ENCODE measurements around the gene ALG3. TPM values are rescaled to one million over a fixed set of nuclear protein-coding genes. Genes with fewer than 3 reads are reported as not detected.
A peak's percentile ranks its signal among the peaks of the same experiment; 100 is the strongest.

The ALG3 gene
- total and polyA plus RNA-seq, 4 donors, result 9.1 to 29.4 (median 19.3) TPM

GRCh38 chr3:184249412-184250166 lies 827 bp upstream of the ALG3 start, which contains the start of gene EEF1AKMT4:
Gene EEF1AKMT4 (plus strand): TSS chr3:184249672. CDS start chr3:184249695, 23 bp downstream.
- under 1% methylated on average over 54 of the region's 54 CpGs for WGBS (ENCODE audit: insufficient coverage)

GRCh38 chr3:184242297-184242685 lies 6.5 kb downstream of the ALG3 start:
- H3K4me1 ChIP-seq (ENCODE audit: control insufficient read depth, insufficient read depth, low read length), result peaks cover 6% of the 10 kb centered on the region
- H3K9me3 ChIP-seq (ENCODE audit: control insufficient read depth, insufficient read depth, low read length), result no peaks in the 10 kb centered on the region
- no peaks in the 10 kb centered on the region for H3K27me3 ChIP-seq (ENCODE audit: control insufficient read depth, insufficient read depth, low read length)
- peaks cover 56% of the 10 kb centered on the region for H3K36me3 ChIP-seq (ENCODE audit: control insufficient read depth, insufficient read depth, low read length)
- no peak overlapping the region for H3K27ac ChIP-seq (ENCODE audit: low read depth, low read length)
- no peak for DNase-seq (ENCODE audit: low read depth in 4 of 6, low spot score in 6 of 6)
- H3K4me3 ChIP-seq (ENCODE audit: low read depth, low read length), result no peak overlapping the region
- WGBS (ENCODE audit: insufficient coverage), result 94% methylated on average over 5 of the region's 5 CpGs

More at GRCh38 chr3:184249412-184250166, 827 bp upstream of the ALG3 start, which contains the start of gene EEF1AKMT4:
- no peaks in the 10 kb centered on the region for H3K27me3 ChIP-seq (ENCODE audit: control insufficient read depth, insufficient read depth, low read length)
- H3K9me3 ChIP-seq (ENCODE audit: control insufficient read depth, insufficient read depth, low read length), result no peaks in the 10 kb centered on the region
- peak within 1 kb of the TSS; percentile 91 for H3K4me3 ChIP-seq (ENCODE audit: low read depth, low read length)
- peak within 1 kb of the TSS; percentile 67 for H3K27ac ChIP-seq (ENCODE audit: low read depth, low read length)
- H3K36me3 ChIP-seq (ENCODE audit: control insufficient read depth, insufficient read depth, low read length), result peaks cover 9% of the 10 kb centered on the region
- H3K4me1 ChIP-seq (ENCODE audit: control insufficient read depth, insufficient read depth, low read length), result peaks cover 22% of the 10 kb centered on the region
- DNase-seq (ENCODE audit: low read depth in 4 of 6, low spot score in 6 of 6), result peak; percentile 82 to 98 (median 88)

GRCh38 chr3:184241447-184242296 lies 7.1 kb downstream of the ALG3 start:
- H3K9me3 ChIP-seq (ENCODE audit: control insufficient read depth, insufficient read depth, low read length), result no peaks in the 10 kb centered on the region
- no peak for DNase-seq (ENCODE audit: low read depth in 4 of 6, low spot score in 6 of 6)
- no peaks in the 10 kb centered on the region for H3K27me3 ChIP-seq (ENCODE audit: control insufficient read depth, insufficient read depth, low read length)
- H3K36me3 ChIP-seq (ENCODE audit: control insufficient read depth, insufficient read depth, low read length), result peaks cover 56% of the 10 kb centered on the region
- no peak overlapping the region for H3K4me3 ChIP-seq (ENCODE audit: low read depth, low read length)
- no peak overlapping the region for H3K27ac ChIP-seq (ENCODE audit: low read depth, low read length)
- WGBS (ENCODE audit: insufficient coverage), result 17% methylated on average over 46 of the region's 46 CpGs
- peaks cover 6% of the 10 kb centered on the region for H3K4me1 ChIP-seq (ENCODE audit: control insufficient read depth, insufficient read depth, low read length)

- no peak overlapping the region for H3K4me3 ChIP-seq (ENCODE audit: low read depth, low read length)
- H3K4me1 ChIP-seq (ENCODE audit: control insufficient read depth, insufficient read depth, low read length), result peaks cover 6% of the 10 kb centered on the region
- no peak overlapping the region for H3K27ac ChIP-seq (ENCODE audit: low read depth, low read length)
- H3K9me3 ChIP-seq (ENCODE audit: control insufficient read depth, insufficient read depth, low read length), result no peaks in the 10 kb centered on the region
- H3K27me3 ChIP-seq (ENCODE audit: control insufficient read depth, insufficient read depth, low read length), result no peaks in the 10 kb centered on the region
- WGBS (ENCODE audit: insufficient coverage), result 21% methylated on average over 17 of the region's 17 CpGs
- peaks cover 57% of the 10 kb centered on the region for H3K36me3 ChIP-seq (ENCODE audit: control insufficient read depth, insufficient read depth, low read length)
- DNase-seq (ENCODE audit: low read depth in 4 of 6, low spot score in 6 of 6), result no peak
Measured at GRCh38 chr3:184241141-184241446, 7.7 kb downstream of the ALG3 start.

- H3K27me3 ChIP-seq (ENCODE audit: control insufficient read depth, insufficient read depth, low read length), result no peaks in the 10 kb centered on the region
Measured at GRCh38 chr3:184240384-184241140, 8.2 kb downstream of the ALG3 start.

GRCh38 chr3:184239708-184240107 lies 9.1 kb downstream of the ALG3 start:
- H3K27me3 ChIP-seq (ENCODE audit: control insufficient read depth, insufficient read depth, low read length), result no peaks in the 10 kb centered on the region
- WGBS (ENCODE audit: insufficient coverage), result 68% methylated on average over 4 of the region's 7 CpGs

More at GRCh38 chr3:184240384-184241140, 8.2 kb downstream of the ALG3 start:
- Histone ChIP-seq H3K9me3 (ENCODE audit: control insufficient read depth, insufficient read depth, low read length) (no peaks in the 10 kb centered on the region), H3K4me1 (ENCODE audit: control insufficient read depth, insufficient read depth, low read length) (peaks cover 6% of the 10 kb centered on the region), H3K36me3 (ENCODE audit: control insufficient read depth, insufficient read depth, low read length) (peaks cover 59% of the 10 kb centered on the region), H3K27ac (ENCODE audit: low read depth, low read length) (no peak overlapping the region), H3K4me3 (ENCODE audit: low read depth, low read length) (no peak overlapping the region)
- WGBS (ENCODE audit: insufficient coverage), result 67% methylated on average over 2 of the region's 4 CpGs
- no peak for DNase-seq (ENCODE audit: low read depth in 4 of 6, low spot score in 6 of 6)

GRCh38 chr3:184239221-184239620 lies 9.5 kb downstream of the ALG3 start:
- H3K4me1 ChIP-seq (ENCODE audit: control insufficient read depth, insufficient read depth, low read length), result peaks cover 7% of the 10 kb centered on the region
- DNase-seq (ENCODE audit: low read depth in 4 of 6, low spot score in 6 of 6), result no peak
- 87% methylated on average over 6 of the region's 8 CpGs for WGBS (ENCODE audit: insufficient coverage)
- no peak overlapping the region for H3K27ac ChIP-seq (ENCODE audit: low read depth, low read length)
- H3K36me3 ChIP-seq (ENCODE audit: control insufficient read depth, insufficient read depth, low read length), result peaks cover 47% of the 10 kb centered on the region
- no peak overlapping the region for H3K4me3 ChIP-seq (ENCODE audit: low read depth, low read length)
- H3K9me3 ChIP-seq (ENCODE audit: control insufficient read depth, insufficient read depth, low read length), result no peaks in the 10 kb centered on the region
- H3K27me3 ChIP-seq (ENCODE audit: control insufficient read depth, insufficient read depth, low read length), result no peaks in the 10 kb centered on the region

More at GRCh38 chr3:184239708-184240107, 9.1 kb downstream of the ALG3 start:
- Histone ChIP-seq H3K9me3 (ENCODE audit: control insufficient read depth, insufficient read depth, low read length) (no peaks in the 10 kb centered on the region), H3K36me3 (ENCODE audit: control insufficient read depth, insufficient read depth, low read length) (peaks cover 51% of the 10 kb centered on the region), H3K27ac (ENCODE audit: low read depth, low read length) (no peak overlapping the region), H3K4me3 (ENCODE audit: low read depth, low read length) (no peak overlapping the region), H3K4me1 (ENCODE audit: control insufficient read depth, insufficient read depth, low read length) (peaks cover 6% of the 10 kb centered on the region)
- DNase-seq (ENCODE audit: low read depth in 4 of 6, low spot score in 6 of 6), result no peak

GRCh38 chr3:184238246-184238818 lies 10.4 kb downstream of the ALG3 start:
- no peaks in the 10 kb centered on the region for H3K27me3 ChIP-seq (ENCODE audit: control insufficient read depth, insufficient read depth, low read length)
- peaks cover 9% of the 10 kb centered on the region for H3K4me1 ChIP-seq (ENCODE audit: control insufficient read depth, insufficient read depth, low read length)
- H3K9me3 ChIP-seq (ENCODE audit: control insufficient read depth, insufficient read depth, low read length), result no peaks in the 10 kb centered on the region
- H3K36me3 ChIP-seq (ENCODE audit: control insufficient read depth, insufficient read depth, low read length), result peaks cover 42% of the 10 kb centered on the region
- H3K4me3 ChIP-seq (ENCODE audit: low read depth, low read length), result no peak overlapping the region
- no peak overlapping the region for H3K27ac ChIP-seq (ENCODE audit: low read depth, low read length)
- DNase-seq (ENCODE audit: low read depth in 4 of 6, low spot score in 6 of 6), result no peak
- 53% methylated on average over 13 of the region's 13 CpGs for WGBS (ENCODE audit: insufficient coverage)

GRCh38 chr3:184237807-184238206 lies 11.0 kb downstream of the ALG3 start:
- Histone ChIP-seq H3K9me3 (ENCODE audit: control insufficient read depth, insufficient read depth, low read length) (no peaks in the 10 kb centered on the region), H3K36me3 (ENCODE audit: control insufficient read depth, insufficient read depth, low read length) (peaks cover 43% of the 10 kb centered on the region), H3K27me3 (ENCODE audit: control insufficient read depth, insufficient read depth, low read length) (no peaks in the 10 kb centered on the region), H3K4me1 (ENCODE audit: control insufficient read depth, insufficient read depth, low read length) (peaks cover 9% of the 10 kb centered on the region), H3K27ac (ENCODE audit: low read depth, low read length) (no peak overlapping the region), H3K4me3 (ENCODE audit: low read depth, low read length) (no peak overlapping the region)
- WGBS (ENCODE audit: insufficient coverage), result 0% methylated on average over 1 of the region's 1 CpG
- no peak for DNase-seq (ENCODE audit: low read depth in 4 of 6, low spot score in 6 of 6)
